ENCODE results near the gene RAD23A. TPM values are rescaled to one million over a fixed set of nuclear protein-coding genes. Genes with fewer than 3 reads are reported as not detected.

RAD23A gene
- total and polyA plus RNA-seq, 4 donors, result 37.6 to 109 (median 93.5) TPM

DNA sequence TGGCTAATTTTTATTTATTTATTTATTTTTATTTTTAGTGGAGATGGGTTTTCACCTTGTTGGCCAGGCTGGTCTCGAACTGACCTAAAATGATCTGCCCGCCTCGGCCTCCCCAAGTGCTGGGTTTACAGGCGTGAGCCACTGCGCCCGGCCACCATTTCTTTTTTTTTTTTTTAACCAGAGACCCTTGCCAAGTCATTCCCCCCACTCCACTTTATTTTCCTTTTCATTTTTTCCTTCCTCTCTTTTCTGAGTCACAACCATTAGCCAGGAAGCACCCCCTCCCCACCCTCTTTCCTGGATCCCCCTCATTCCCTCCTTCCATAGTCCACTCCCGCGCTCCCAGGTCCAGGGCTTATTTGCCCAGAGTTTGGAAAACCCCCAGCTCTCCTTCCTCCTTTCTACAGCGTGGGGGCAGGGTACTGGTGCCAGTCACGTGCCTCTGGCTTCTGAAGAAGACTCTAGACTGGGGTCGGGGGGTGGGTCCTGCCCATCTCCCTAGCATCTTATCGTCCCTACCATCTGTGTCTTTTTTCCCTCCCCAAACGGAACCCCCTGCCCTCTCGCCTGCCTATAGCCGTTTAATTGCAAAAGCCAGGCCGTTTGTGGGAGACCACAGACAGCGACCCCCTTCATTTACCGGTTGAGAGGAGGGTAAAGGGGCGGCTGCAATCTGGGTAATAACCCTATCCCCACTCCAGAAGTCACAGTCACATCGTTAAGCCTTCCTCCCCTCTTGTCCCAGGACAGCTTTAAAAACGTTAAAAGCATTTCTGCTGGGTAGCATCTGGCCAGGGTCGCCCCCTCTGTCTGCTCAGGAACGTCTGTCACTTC lies 8.4 kb upstream of the RAD23A start:
- Histone ChIP-seq H3K4me1 (ENCODE audit: control insufficient read depth, insufficient read depth, low read length) (peaks cover 51% of the 10 kb centered on the region), H3K27ac (ENCODE audit: low read depth, low read length) (peak overlapping the region; percentile 93), H3K36me3 (ENCODE audit: control insufficient read depth, insufficient read depth, low read length) (peaks cover 27% of the 10 kb centered on the region), H3K9me3 (ENCODE audit: control insufficient read depth, insufficient read depth, low read length) (no peaks in the 10 kb centered on the region), H3K4me3 (ENCODE audit: low read depth, low read length) (peak overlapping the region; percentile 78), H3K27me3 (ENCODE audit: control insufficient read depth, insufficient read depth, low read length) (no peaks in the 10 kb centered on the region)
- DNase-seq (ENCODE audit: low read depth in 4 of 6, low spot score in 6 of 6), result peak in 2 of 6 donors; percentile 70 to 77
- WGBS (ENCODE audit: insufficient coverage), result 28% methylated on average over 14 of the region's 23 CpGs

DNA sequence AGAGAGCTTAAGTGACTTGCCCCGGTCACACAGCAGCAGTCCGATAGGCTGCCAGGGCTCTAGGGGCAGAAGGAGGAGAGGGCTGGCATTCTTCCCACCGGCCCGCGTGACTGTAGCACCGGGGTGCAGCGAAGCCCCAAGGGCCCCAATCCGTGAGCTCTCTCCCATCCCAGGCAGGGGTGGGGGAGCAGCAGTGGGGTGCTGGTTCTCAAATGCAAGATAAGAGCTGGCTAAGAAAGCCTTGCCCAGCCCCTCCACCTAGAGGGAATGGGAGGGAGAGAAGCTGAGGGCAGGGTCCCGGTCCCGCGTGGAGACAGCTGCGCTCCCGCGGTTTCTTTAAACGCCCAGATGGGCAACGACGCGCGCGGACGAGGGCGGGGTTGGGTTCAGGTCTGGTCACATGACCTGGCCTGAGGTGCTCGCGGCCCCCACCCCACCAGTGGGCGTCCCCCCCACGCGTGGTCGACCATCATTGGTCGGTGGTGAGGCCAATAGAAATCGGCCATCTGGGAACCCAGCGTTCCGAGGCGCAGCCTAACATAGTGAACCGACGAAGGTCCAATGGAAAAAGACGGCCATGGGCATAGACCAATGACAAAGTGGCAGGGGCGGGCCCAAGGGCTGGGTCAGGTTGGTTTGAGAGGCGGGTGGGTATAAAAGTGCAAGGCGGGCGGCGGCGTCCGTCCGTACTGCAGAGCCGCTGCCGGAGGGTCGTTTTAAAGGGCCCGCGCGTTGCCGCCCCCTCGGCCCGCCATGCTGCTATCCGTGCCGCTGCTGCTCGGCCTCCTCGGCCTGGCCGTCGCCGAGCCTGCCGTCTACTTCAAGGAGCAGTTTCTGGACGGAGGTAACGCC lies 7.5 kb upstream of the RAD23A start, which contains the start of gene CALR:
Gene CALR, plus strand, starts transcription at position 683 of the 852 bp plus-strand sequence. Its CDS starts 71 bp downstream, at position 754.
- under 1% methylated on average over 60 of the region's 63 CpGs for WGBS (ENCODE audit: insufficient coverage)
- Histone ChIP-seq H3K4me3 (ENCODE audit: low read depth, low read length) (peak within 1 kb of the TSS; percentile 96), H3K36me3 (ENCODE audit: control insufficient read depth, insufficient read depth, low read length) (peaks cover 36% of the 10 kb centered on the region), H3K27me3 (ENCODE audit: control insufficient read depth, insufficient read depth, low read length) (no peaks in the 10 kb centered on the region), H3K9me3 (ENCODE audit: control insufficient read depth, insufficient read depth, low read length) (no peaks in the 10 kb centered on the region), H3K4me1 (ENCODE audit: control insufficient read depth, insufficient read depth, low read length) (peaks cover 45% of the 10 kb centered on the region), H3K27ac (ENCODE audit: low read depth, low read length) (peak within 1 kb of the TSS; percentile 93)
- peak; percentile 98 to 100 (median 99) for DNase-seq (ENCODE audit: low read depth in 4 of 6, low spot score in 6 of 6)

DNA sequence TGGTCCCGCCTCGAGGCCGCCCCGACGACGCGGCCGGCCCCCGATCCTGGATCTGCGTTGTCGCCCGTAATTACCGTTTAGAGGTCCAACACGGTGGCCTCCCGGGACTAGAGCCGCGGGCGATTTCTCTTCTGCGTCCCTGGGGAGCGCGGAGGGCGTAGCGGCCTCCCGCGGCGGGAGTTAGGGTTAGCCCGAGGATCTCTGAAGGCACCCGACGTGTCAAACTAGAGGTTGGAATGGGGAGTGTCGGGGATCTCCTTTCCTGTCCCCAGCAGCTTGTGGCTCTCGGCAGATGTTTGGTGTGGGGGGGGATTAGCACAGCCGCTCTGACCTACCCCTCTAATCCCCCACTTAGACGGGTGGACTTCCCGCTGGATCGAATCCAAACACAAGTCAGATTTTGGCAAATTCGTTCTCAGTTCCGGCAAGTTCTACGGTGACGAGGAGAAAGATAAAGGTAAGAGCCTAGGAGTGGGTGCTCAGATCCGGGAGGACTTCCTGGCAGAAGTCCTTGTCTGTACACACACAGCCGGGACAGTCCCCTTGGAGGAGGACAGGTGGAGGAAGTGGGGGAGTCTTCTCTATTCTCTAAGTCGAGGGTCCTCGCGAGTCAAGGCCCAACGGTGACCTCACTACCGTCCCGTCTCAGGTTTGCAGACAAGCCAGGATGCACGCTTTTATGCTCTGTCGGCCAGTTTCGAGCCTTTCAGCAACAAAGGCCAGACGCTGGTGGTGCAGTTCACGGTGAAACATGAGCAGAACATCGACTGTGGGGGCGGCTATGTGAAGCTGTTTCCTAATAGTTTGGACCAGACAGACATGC lies 6.7 kb upstream of the RAD23A start:
- H3K9me3 ChIP-seq (ENCODE audit: control insufficient read depth, insufficient read depth, low read length), result no peaks in the 10 kb centered on the region
- H3K27me3 ChIP-seq (ENCODE audit: control insufficient read depth, insufficient read depth, low read length), result no peaks in the 10 kb centered on the region
- peaks cover 47% of the 10 kb centered on the region for H3K4me1 ChIP-seq (ENCODE audit: control insufficient read depth, insufficient read depth, low read length)
- peak overlapping the region; percentile 96 for H3K4me3 ChIP-seq (ENCODE audit: low read depth, low read length)
- WGBS (ENCODE audit: insufficient coverage), result under 1% methylated on average over 47 of the region's 54 CpGs
- DNase-seq (ENCODE audit: low read depth in 4 of 6, low spot score in 6 of 6), result peak in 2 of 6 donors; percentile 37 to 57
- peaks cover 44% of the 10 kb centered on the region for H3K36me3 ChIP-seq (ENCODE audit: control insufficient read depth, insufficient read depth, low read length)
- H3K27ac ChIP-seq (ENCODE audit: low read depth, low read length), result peak overlapping the region; percentile 75

- Histone ChIP-seq H3K4me1 (ENCODE audit: control insufficient read depth, insufficient read depth, low read length) (peaks cover 50% of the 10 kb centered on the region), H3K27ac (ENCODE audit: low read depth, low read length) (no peak overlapping the region), H3K36me3 (ENCODE audit: control insufficient read depth, insufficient read depth, low read length) (peaks cover 54% of the 10 kb centered on the region), H3K27me3 (ENCODE audit: control insufficient read depth, insufficient read depth, low read length) (no peaks in the 10 kb centered on the region), H3K9me3 (ENCODE audit: control insufficient read depth, insufficient read depth, low read length) (no peaks in the 10 kb centered on the region), H3K4me3 (ENCODE audit: low read depth, low read length) (peak overlapping the region; percentile 96)
- 86% methylated on average over 4 of the region's 10 CpGs for WGBS (ENCODE audit: insufficient coverage)
- DNase-seq (ENCODE audit: low read depth in 4 of 6, low spot score in 6 of 6), result no peak
Measured at GRCh38 chr19:12939975-12940423, 5.7 kb upstream of the RAD23A start.

- Histone ChIP-seq H3K4me1 (ENCODE audit: control insufficient read depth, insufficient read depth, low read length) (peaks cover 50% of the 10 kb centered on the region), H3K36me3 (ENCODE audit: control insufficient read depth, insufficient read depth, low read length) (peaks cover 57% of the 10 kb centered on the region), H3K27me3 (ENCODE audit: control insufficient read depth, insufficient read depth, low read length) (no peaks in the 10 kb centered on the region), H3K4me3 (ENCODE audit: low read depth, low read length) (no peak overlapping the region), H3K9me3 (ENCODE audit: control insufficient read depth, insufficient read depth, low read length) (no peaks in the 10 kb centered on the region), H3K27ac (ENCODE audit: low read depth, low read length) (no peak overlapping the region)
- no peak for DNase-seq (ENCODE audit: low read depth in 4 of 6, low spot score in 6 of 6)
- WGBS (ENCODE audit: insufficient coverage), result 100% methylated on average over 1 of the region's 2 CpGs
Measured at GRCh38 chr19:12940897-12941296, 4.8 kb upstream of the RAD23A start.

- Histone ChIP-seq H3K27ac (ENCODE audit: low read depth, low read length) (no peak overlapping the region), H3K4me1 (ENCODE audit: control insufficient read depth, insufficient read depth, low read length) (peaks cover 48% of the 10 kb centered on the region), H3K27me3 (ENCODE audit: control insufficient read depth, insufficient read depth, low read length) (no peaks in the 10 kb centered on the region), H3K4me3 (ENCODE audit: low read depth, low read length) (no peak overlapping the region), H3K9me3 (ENCODE audit: control insufficient read depth, insufficient read depth, low read length) (no peaks in the 10 kb centered on the region), H3K36me3 (ENCODE audit: control insufficient read depth, insufficient read depth, low read length) (peaks cover 68% of the 10 kb centered on the region)
- DNase-seq (ENCODE audit: low read depth in 4 of 6, low spot score in 6 of 6), result no peak
- 89% methylated on average over 12 of the region's 18 CpGs for WGBS (ENCODE audit: insufficient coverage)
Measured at GRCh38 chr19:12943437-12944044, 2.1 kb upstream of the RAD23A start.

- no peak for DNase-seq (ENCODE audit: low read depth in 4 of 6, low spot score in 6 of 6)
Measured at GRCh38 chr19:12944104-12944674, 1.5 kb upstream of the RAD23A start.

DNA sequence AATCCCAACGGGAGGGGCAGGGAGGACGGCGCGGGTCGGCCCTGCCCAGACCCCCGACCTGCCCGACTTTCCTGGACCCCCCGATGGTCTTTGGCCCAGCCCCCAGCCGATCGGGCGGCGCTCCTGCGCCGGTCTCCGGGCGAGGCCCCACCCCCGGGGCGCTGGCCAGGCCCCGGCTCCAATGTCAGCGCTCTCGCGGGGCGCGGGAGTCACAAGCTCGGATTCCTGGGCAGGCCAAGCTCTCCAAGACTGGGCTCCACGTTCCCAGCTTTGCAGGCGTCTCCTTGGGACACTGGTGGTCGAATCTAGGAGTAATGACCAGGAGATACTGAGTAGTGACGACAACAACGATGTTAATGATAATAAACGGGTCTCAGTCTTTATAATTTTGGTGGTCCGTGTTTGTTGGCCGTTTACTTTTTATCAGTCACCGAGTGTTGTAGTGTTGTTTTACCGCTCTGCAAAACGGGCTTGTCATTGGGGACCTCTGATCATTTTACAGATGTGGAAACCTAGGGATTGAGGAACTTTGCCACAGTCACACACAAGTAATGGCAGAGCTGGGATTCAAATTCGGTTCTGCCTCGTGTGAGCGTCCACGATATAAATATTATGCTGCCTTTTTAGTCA lies 545 bp downstream of the RAD23A start:
- H3K4me3 ChIP-seq (ENCODE audit: low read depth, low read length), result peak overlapping the region; percentile 73
- peaks cover 78% of the 10 kb centered on the region for H3K36me3 ChIP-seq (ENCODE audit: control insufficient read depth, insufficient read depth, low read length)
- no peaks in the 10 kb centered on the region for H3K9me3 ChIP-seq (ENCODE audit: control insufficient read depth, insufficient read depth, low read length)
- WGBS (ENCODE audit: insufficient coverage), result under 1% methylated on average over 36 of the region's 40 CpGs
- peak overlapping the region; percentile 84 for H3K27ac ChIP-seq (ENCODE audit: low read depth, low read length)
- H3K27me3 ChIP-seq (ENCODE audit: control insufficient read depth, insufficient read depth, low read length), result no peaks in the 10 kb centered on the region
- DNase-seq (ENCODE audit: low read depth in 4 of 6, low spot score in 6 of 6), result peak in 2 of 6 donors; percentile 23 to 69
- H3K4me1 ChIP-seq (ENCODE audit: control insufficient read depth, insufficient read depth, low read length), result peaks cover 29% of the 10 kb centered on the region

More at GRCh38 chr19:12944104-12944674, 1.5 kb upstream of the RAD23A start:
- H3K4me1 ChIP-seq (ENCODE audit: control insufficient read depth, insufficient read depth, low read length), result peaks cover 48% of the 10 kb centered on the region
- H3K4me3 ChIP-seq (ENCODE audit: low read depth, low read length), result no peak overlapping the region
- no peaks in the 10 kb centered on the region for H3K9me3 ChIP-seq (ENCODE audit: control insufficient read depth, insufficient read depth, low read length)
- WGBS (ENCODE audit: insufficient coverage), result 60% methylated on average over 1 of the region's 2 CpGs
- no peaks in the 10 kb centered on the region for H3K27me3 ChIP-seq (ENCODE audit: control insufficient read depth, insufficient read depth, low read length)
- no peak overlapping the region for H3K27ac ChIP-seq (ENCODE audit: low read depth, low read length)
- H3K36me3 ChIP-seq (ENCODE audit: control insufficient read depth, insufficient read depth, low read length), result peaks cover 74% of the 10 kb centered on the region
